ENCODE data around the gene PRKCA.

The PRKCA gene

GRCh38 chr17:66304304-66305174 is 2.1 kb downstream of the PRKCA start:
- no peaks in the 10 kb centered on the region for H3K9me3 ChIP-seq (ENCODE audit: severe bottlenecking)
- ATAC-seq (ENCODE audit: low read depth): no peak
- no peak overlapping the region for H3K4me3 ChIP-seq (ENCODE audit: severe bottlenecking)
- H3K27me3 ChIP-seq (ENCODE audit: insufficient read depth, poor library complexity, severe bottlenecking): no peaks in the 10 kb centered on the region
- peaks cover 15% of the 10 kb centered on the region for H3K4me1 ChIP-seq (ENCODE audit: insufficient read depth, poor library complexity, severe bottlenecking)
- TF ChIP-seq CTCF (IDR thresholded peaks at IDR 0.05; ENCODE audit: poor library complexity, severe bottlenecking): no peak
- no peak overlapping the region for H3K27ac ChIP-seq (ENCODE audit: poor library complexity, severe bottlenecking)
- 0 out of 2 replicates have a peak, but pooled peaks cover 5% of the 10 kb centered on the region for H3K36me3 ChIP-seq (ENCODE audit: low read depth)
- DNase-seq (ENCODE audit: low spot score): no peak

GRCh38 chr17:66306446-66306845 is 4.0 kb downstream of the PRKCA start:
- ATAC-seq (ENCODE audit: low read depth): no peak

GRCh38 chr17:66307257-66307656 is 4.8 kb downstream of the PRKCA start:
- no peak overlapping the region for H3K27ac ChIP-seq (ENCODE audit: poor library complexity, severe bottlenecking)
- H3K9me3 ChIP-seq (ENCODE audit: severe bottlenecking): no peaks in the 10 kb centered on the region
- ATAC-seq (ENCODE audit: low read depth) (no peak), DNase-seq (ENCODE audit: low spot score) (no peak)
- H3K36me3 ChIP-seq (ENCODE audit: low read depth): 0 out of 2 replicates have a peak, but pooled peaks cover 5% of the 10 kb centered on the region
- H3K4me1 ChIP-seq (ENCODE audit: insufficient read depth, poor library complexity, severe bottlenecking): peaks cover 15% of the 10 kb centered on the region
- TF ChIP-seq CTCF (IDR thresholded peaks at IDR 0.05; ENCODE audit: poor library complexity, severe bottlenecking): no peak
- no peak overlapping the region for H3K4me3 ChIP-seq (ENCODE audit: severe bottlenecking)
- H3K27me3 ChIP-seq (ENCODE audit: insufficient read depth, poor library complexity, severe bottlenecking): no peaks in the 10 kb centered on the region

More at GRCh38 chr17:66306446-66306845, 4.0 kb downstream of the PRKCA start:
- no peak overlapping the region for H3K4me3 ChIP-seq (ENCODE audit: severe bottlenecking)
- H3K36me3 ChIP-seq (ENCODE audit: low read depth): 0 out of 2 replicates have a peak, but pooled peaks cover 5% of the 10 kb centered on the region
- no peak overlapping the region for H3K27ac ChIP-seq (ENCODE audit: poor library complexity, severe bottlenecking)
- DNase-seq (ENCODE audit: low spot score): no peak
- TF ChIP-seq CTCF (IDR thresholded peaks at IDR 0.05; ENCODE audit: poor library complexity, severe bottlenecking): no peak
- H3K27me3 ChIP-seq (ENCODE audit: insufficient read depth, poor library complexity, severe bottlenecking): no peaks in the 10 kb centered on the region
- H3K9me3 ChIP-seq (ENCODE audit: severe bottlenecking): no peaks in the 10 kb centered on the region
- H3K4me1 ChIP-seq (ENCODE audit: insufficient read depth, poor library complexity, severe bottlenecking): peaks cover 15% of the 10 kb centered on the region

GRCh38 chr17:66308856-66309255 is 6.4 kb downstream of the PRKCA start:
- TF ChIP-seq CTCF (IDR thresholded peaks at IDR 0.05; ENCODE audit: poor library complexity, severe bottlenecking): no peak

GRCh38 chr17:66309793-66310192 is 7.4 kb downstream of the PRKCA start:
- ATAC-seq (ENCODE audit: low read depth) (no peak), DNase-seq (ENCODE audit: low spot score) (no peak)
- H3K9me3 ChIP-seq (ENCODE audit: severe bottlenecking): no peaks in the 10 kb centered on the region
- H3K36me3 ChIP-seq (ENCODE audit: low read depth): 0 out of 2 replicates have a peak, but pooled peaks cover 5% of the 10 kb centered on the region
- H3K27me3 ChIP-seq (ENCODE audit: insufficient read depth, poor library complexity, severe bottlenecking): no peaks in the 10 kb centered on the region
- TF ChIP-seq CTCF (IDR thresholded peaks at IDR 0.05; ENCODE audit: poor library complexity, severe bottlenecking): no peak
- H3K4me1 ChIP-seq (ENCODE audit: insufficient read depth, poor library complexity, severe bottlenecking): peaks cover 10% of the 10 kb centered on the region
- H3K27ac ChIP-seq (ENCODE audit: poor library complexity, severe bottlenecking): no peak overlapping the region
- no peak overlapping the region for H3K4me3 ChIP-seq (ENCODE audit: severe bottlenecking)

More at GRCh38 chr17:66308856-66309255, 6.4 kb downstream of the PRKCA start:
- no peak overlapping the region for H3K27ac ChIP-seq (ENCODE audit: poor library complexity, severe bottlenecking)
- peaks cover 15% of the 10 kb centered on the region for H3K4me1 ChIP-seq (ENCODE audit: insufficient read depth, poor library complexity, severe bottlenecking)
- ATAC-seq (ENCODE audit: low read depth) (no peak), DNase-seq (ENCODE audit: low spot score) (no peak)
- no peak overlapping the region for H3K4me3 ChIP-seq (ENCODE audit: severe bottlenecking)
- no peaks in the 10 kb centered on the region for H3K9me3 ChIP-seq (ENCODE audit: severe bottlenecking)
- H3K27me3 ChIP-seq (ENCODE audit: insufficient read depth, poor library complexity, severe bottlenecking): no peaks in the 10 kb centered on the region
- H3K36me3 ChIP-seq (ENCODE audit: low read depth): 0 out of 2 replicates have a peak, but pooled peaks cover 5% of the 10 kb centered on the region

All from RWPE2 (cell line).